ENCODE measurements around the gene APBA3.

DNA sequence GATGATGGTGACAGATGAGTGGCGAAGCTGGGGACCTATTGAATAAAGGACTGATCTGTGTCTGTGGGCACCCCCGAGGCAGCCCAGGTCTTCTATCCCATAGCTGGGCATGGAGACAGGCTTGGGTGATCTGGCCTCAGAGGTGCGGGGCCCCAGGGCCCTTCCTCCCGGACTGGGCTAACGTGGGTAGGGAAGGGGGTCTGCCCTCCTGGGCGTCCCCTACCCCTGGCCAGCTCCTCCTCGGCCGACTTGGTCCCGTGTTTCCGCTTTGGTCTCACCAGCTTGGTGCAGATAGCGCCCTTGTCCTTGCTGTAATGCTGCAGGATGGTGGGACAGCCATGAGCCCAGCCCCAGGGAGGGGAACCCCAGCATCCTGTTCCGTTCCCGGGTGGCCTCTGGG is 21.4 kb upstream of the APBA3 start:
- TF ChIP-seq CTCF (IDR thresholded peaks at IDR 0.05) = no peak
- no peak for TF ChIP-seq POLR2A (IDR thresholded peaks at IDR 0.05)

Measured in Peyer's patch (tissue), 4 donors.